ENCODE results near the gene ACOT8.
"Not testable (repeated sequence)": the region's sequence is repeated elsewhere in the genome, so short reads cannot be mapped to it uniquely, and the experiment has no call there.

ACOT8 gene

DNA sequence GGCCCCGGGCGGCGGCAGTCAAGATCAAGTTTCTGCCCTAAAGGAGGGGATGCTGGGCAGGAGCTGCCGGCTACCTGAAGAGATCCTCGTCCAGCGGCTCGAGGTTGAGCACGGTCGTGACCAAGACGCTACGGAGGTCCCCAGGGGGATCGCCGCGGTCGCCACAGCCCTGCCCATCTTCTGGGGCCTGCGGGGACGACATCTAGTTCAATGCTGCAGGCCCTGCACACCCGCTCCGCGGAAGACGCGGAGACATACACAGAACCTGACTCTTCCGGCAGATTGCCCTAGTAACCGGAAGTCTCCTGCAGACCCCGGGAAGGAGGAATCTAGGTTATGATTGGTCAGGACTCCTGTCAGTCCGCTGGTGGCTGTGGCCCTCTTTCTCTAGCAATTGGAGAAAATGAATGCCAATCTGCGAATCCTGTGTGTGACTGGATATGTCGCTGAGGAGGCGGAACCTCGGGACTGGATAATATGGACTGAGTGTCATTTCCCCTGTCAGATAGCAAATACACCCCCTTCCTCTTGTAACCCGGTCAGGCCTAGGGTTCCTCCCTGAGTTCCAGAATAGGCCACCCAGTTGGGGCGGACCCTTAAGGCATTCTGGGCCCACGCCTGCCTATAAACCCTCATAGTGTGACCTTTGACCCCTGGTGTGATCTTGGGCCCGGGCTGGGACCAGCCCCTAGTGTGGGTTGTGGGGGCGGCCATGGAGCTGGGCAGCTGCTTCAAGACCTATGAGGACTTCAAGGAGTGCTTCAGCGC lies at the start of gene ACOT8, which contains the start of gene ZSWIM3:
TSS of gene ACOT8 (minus strand) at position 279 of the 768 bp plus-strand sequence. CDS start at position 202, 77 bp downstream.
TSS of gene ZSWIM3 (plus strand) at position 501 of the 768 bp plus-strand sequence. CDS start at position 713, 212 bp downstream.
- DNase-seq, result peak; percentile 98 to 100

DNA sequence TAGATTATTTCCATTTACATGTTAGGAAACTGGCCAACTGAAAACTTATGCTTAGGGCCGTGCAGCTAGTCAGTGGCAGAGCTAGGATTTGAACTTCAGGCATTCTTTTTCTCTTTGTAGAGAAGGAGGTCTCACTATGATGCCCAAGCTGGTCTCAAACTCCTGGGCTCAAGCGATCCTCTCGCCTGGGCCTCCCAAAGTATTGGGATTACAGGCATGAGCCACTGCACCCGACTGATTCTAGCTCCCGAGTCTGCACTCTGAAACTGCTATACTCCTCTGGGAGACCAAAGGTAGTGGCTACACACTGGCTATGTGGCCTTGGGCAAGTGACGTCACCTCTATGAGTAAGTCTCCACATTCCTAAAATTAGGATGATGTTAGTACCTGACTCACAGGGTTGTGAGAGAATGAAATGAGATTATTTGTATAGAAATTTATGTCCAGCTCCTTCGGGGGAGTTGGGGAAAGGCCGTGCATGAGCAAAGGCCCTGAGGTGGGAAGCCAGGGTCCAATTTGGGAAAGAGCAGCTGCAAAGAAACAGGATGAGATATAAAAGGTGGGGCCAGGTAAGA lies 48.4 kb upstream of the ACOT8 start:
- no peak for DNase-seq

DNA sequence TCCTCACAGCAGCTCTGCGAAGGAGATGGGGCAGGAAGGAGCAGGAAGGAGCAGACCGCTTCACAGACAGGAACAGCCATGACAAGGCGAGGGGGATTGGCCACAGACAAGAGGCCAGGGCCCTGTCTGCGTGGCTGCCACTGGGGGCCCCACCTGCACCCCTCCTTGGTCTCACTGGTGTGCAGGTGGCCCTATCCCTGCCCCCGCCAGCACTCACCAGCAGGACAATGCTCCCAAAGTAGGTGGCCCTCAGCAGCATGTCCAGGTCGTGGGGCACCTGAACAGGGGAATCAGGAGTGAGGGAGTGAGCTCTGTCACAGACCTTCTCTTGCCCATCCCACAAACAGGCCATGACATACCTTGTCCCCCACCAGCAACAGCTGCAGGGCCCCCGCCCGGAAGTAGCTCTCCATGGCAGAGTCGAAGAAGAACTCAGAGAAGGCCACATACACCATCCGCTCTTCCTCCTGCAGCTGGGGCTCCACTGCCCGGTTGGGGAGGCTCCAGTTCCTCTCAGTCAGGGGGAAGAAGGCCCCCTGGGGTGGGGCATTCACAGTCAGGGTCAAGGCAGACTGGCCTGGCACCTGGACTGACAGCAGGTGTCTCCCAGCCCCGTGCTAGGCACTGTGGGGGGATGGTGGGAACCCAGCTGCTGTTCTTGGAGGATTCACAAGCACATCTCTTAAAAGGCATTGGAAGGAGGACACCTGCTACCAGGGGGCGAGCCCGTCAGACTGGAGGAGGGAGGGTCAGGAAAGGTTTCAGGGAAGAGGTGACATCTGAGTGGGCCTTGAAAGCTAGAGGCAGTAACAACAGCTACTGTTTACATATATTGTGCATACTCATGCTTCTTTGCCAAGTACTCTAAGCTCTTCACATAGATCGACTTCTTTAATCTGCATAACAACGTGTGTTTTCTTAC lies 47.7 kb upstream of the ACOT8 start:
- DNase-seq, result no peak

DNA sequence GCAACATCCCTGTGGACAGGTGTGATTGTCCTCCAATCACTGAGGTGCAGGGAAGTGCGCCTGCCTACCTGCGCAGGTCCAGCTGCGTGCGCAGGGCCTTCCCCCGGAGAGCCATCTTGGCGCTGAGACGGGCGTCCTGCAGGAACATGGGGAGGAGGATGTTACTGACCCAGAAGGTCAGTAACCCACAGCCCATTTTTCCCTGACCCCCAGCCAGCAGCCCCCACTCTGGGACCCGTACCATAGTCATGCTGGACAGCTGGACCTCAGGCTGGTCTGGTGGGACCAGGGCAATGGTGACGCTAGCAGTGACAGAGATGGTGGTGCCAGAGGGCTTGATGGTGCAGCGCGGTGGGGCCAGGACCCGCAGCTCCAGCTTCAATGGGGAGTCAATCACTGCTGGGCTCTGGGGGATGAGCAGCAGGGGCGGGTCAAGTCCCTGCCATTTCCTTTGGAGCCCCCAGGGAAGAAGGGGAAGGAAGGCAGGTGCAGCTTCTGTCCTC lies 45.1 kb upstream of the ACOT8 start:
- no peak for DNase-seq

DNA sequence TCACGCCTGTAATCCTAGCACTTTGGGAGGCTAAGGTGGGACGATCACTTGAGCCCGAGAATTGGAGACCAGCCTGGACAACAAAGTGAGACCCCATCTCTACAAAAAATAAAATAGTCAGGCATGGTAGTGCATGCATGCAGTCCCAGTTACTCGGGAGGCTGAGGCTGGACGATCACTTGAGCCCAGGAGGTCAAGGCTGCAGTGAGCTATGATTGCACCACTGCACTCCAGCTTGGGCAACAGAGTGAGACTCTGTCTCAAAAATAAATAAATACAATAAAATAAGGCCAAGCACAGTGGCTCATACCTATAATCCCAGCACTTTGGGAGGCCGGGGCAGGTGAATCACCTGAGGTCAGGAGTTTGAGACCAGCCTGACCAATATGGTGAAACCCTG lies 44.1 kb upstream of the ACOT8 start:
- not testable (repeated sequence) for DNase-seq

DNA sequence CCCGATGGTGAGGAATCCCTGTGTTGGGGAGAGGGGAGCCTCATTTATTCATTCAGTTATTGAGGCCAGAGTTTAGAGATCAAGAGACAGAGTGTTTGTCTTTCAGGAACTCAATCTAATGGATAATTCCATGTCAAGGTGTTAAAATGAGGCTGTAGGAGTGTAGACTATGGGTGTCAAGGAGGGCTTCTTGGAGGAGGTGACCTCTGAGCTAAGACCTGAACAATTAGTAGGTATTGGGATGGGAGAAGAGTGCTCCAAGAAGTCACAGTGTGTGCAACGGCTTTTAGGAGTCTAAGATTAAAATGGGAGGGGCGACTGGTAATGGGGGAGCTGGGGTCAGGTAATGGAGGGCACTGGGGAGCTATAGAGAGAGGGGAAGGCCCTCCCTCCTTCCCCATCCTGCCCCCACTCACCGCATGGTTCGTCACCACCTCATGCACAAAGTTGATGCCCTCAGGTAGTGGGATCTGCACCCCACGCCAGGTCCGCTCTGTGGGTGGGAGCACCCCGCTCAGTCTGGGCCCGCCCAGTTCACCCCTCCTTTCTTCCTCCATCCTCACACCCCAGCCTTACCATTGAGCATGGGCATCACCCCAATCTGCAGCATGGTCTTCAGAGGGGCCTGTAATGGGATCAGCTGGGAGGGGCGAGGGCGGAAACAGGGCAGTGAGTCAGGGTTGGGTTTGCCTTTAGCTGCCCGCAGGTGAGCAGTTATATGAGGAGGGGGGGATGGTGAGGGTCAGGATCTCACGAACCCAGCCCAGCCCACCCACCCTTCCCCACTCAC lies 42.0 kb upstream of the ACOT8 start:
- no peak for DNase-seq

DNA sequence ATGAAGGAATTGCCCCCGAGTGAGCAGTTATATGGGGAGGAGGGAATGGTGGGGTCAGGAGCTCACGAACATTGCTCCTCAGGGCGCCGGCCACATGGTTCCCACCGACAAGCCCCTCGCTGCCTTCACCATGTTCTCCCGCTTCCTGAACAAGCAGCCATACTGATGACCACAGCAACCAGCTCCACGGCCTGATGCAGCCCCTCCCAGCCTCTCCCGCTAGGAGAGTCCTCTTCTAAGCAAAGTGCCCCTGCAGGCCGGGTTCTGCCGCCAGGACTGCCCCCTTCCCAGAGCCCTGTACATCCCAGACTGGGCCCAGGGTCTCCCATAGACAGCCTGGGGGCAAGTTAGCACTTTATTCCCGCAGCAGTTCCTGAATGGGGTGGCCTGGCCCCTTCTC lies 41.1 kb upstream of the ACOT8 start:
- no peak for DNase-seq

DNA sequence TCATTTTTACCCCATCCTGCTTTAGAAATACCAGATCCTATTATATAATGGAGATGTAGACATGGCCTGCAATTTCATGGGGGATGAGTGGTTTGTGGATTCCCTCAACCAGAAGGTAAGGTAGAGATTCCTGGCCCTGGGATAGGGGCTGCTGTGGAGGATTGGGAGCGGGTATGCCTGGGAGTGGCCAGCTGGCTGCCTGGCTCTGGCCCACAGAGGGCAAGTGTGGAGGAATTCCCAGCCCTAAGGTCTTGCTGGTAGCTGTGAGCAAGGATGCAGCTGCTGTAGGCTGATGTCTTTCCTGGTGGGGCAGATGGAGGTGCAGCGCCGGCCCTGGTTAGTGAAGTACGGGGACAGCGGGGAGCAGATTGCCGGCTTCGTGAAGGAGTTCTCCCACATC lies 40.5 kb upstream of the ACOT8 start:
- no peak for DNase-seq

DNA sequence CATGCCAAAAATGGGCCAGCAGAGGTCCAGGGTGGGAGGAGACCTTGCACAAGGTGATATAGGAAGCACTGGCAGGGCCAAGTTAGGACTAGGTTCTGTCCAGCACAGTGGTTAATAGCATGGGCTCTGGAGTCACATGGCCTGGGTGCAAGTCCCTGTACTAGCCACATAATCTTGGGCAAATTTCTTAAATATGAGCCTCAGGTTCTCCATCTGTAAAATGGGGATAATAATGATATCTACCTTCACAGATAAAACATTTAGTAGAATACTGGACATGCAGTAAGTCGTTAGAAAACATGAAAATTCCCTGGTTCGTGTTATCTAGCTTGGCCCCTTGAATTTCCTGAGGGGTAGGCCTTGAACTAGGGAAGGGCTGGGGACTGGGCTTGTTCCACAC lies 40.1 kb upstream of the ACOT8 start:
- DNase-seq, result no peak

DNA sequence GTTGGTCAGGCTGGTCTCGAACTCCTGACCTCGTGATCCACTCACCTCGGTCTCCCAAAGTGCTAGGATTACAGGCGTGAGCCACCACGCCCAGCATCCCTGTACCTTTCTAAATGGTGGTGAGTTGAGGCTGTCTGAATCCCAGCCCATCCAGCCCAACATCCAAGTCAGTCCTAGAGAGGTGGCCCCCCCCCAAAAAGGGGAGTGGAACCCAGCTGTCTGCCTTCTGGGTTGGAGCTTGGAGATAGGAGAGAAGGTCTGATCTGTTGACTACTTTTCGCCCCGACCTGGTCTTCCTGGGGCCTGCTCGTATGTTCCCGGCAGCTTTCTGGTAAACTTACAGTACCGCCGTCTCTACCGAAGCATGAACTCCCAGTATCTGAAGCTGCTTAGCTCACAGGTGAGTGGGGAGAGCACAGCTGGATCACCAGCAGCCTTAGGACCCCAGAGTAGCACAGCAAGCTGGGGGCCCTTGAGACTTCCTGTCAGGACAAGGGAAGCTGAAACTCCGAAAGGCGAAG lies 39.5 kb upstream of the ACOT8 start:
- no peak for DNase-seq

DNA sequence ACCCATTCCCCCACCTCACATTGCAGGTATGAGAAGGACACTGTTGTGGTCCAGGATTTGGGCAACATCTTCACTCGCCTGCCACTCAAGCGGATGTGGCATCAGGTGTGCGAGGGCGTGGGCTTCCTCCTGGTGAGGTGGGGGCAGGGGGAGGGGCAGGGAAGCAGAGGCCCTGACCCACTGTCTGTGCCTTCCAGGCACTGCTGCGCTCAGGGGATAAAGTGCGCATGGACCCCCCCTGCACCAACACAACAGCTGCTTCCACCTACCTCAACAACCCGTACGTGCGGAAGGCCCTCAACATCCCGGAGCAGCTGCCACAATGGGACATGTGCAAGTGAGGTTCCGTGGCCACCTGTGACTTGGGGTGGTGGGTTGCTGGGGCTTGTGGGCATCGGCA lies 37.6 kb upstream of the ACOT8 start:
- no peak for DNase-seq

DNA sequence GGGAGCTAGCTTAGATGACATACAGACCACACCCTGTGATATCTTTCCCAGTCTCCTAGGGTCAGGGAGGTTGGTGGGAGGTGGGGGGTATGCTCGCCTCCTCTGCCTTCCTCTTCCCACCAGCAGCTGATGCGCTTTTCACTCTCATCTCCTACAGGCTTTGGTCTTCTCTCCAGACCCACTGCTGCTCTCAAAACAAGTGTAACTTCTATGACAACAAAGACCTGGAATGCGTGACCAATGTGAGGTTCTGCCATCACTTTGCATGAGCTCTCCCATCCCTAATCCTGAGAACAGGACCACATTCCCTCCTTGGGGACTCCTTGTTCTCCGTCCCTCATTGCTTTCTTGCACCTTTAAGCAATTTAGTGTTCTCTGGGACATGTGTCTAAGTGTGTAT lies 36.6 kb upstream of the ACOT8 start:
- DNase-seq, result no peak

DNA sequence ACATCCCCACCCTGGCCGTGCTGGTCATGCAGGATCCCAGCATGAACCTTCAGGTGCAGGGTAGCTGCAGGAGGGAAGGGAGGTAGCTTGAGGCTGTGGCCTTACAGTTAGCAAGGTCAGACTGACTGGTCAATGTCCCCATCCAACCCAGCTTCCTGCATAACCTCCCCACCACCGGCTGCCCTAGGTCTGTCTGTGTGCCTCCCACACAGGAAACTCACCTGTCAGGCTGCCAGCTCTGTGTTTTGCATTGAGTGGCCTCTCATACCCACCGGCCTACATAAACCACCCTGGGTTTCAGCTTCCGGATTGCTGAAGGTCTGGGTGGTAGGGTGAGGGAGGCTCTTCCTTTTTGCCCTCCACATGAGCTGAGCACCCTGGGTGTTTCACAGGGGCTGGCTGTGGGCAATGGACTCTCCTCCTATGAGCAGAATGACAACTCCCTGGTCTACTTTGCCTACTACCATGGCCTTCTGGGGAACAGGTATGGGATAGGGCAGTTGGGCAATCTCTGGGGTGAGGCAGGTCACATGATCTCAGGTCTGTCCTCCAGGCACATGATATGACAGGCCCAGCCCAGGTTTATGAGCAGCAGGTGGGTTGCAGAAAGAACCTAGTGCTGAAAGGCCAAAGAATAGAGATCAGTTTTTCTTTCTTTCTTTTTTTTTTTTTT lies 35.8 kb upstream of the ACOT8 start:
- DNase-seq, result no peak

DNA sequence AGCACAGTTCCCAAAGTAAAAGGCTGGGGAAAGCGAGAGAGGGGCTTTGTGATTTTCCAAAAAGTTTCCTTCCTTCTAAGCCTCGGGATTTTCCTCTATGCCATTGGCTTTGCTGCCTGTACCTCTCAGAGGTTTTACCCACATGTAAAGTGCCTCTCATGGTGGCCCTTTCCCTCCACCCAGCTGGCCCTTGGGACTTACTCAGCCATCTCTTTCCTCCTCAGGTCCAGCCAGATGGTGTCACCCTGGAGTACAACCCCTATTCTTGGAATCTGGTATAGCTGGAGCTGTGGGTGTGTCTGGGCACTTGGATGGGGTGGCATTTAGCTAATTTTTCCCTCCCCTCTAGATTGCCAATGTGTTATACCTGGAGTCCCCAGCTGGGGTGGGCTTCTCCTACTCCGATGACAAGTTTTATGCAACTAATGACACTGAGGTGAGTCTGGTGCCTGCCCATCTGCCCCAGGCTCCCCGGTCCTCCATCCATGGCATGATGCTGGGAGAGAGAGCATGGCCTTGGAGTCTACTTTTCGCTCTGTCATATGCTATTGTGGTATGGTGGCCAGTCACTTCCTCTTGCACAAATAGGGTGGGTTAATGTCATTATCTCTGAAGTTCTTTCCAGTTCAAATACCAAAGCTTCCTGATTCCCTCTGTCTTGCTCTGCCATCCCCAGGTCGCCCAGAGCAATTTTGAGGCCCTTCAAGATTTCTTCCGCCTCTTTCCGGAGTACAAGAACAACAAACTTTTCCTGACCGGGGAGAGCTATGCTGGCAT lies 35.0 kb upstream of the ACOT8 start:
- DNase-seq, result no peak

DNA sequence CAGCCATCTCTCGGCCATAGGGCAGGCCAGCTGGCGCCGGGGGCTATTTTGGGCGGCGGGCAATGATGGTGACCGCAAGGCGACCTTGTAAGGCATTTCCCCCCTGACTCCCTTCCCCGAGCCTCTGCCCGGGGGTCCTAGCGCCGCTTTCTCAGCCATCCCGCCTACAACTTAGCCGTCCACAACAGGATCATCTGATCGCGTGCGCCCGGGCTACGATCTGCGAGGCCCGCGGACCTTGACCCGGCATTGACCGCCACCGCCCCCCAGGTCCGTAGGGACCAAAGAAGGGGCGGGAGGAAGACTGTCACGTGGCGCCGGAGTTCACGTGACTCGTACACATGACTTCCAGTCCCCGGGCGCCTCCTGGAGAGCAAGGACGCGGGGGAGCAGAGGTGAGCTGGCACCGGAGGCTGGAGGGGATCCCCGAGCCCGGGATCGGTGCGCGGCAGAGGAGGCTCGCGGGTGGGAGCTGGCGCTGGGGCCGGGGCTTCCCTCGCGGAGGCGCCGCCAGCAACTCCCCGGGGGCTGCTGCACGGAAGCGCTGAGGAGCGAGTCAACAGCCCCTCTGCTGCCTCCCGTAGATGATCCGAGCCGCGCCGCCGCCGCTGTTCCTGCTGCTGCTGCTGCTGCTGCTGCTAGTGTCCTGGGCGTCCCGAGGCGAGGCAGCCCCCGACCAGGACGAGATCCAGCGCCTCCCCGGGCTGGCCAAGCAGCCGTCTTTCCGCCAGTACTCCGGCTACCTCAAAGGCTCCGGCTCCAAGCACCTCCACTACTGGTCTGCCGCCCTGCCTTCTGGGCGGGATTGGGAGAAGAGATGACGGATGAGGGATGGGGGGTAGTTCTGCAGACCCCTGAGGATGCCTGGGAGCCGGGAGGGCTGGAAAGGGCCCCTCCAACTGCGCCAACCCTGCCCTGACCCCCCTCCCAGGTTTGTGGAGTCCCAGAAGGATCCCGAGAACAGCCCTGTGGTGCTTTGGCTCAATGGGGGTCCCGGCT lies 34.1 kb upstream of the ACOT8 start, which contains the start of the genes CTSA and NEURL2:
TSS of gene CTSA (plus strand) at position 351 of the 999 bp plus-strand sequence. CDS start at position 585, 234 bp downstream.
TSS of gene NEURL2 (minus strand) at position 224 of the 999 bp plus-strand sequence. CDS start at position 7, 217 bp downstream.
- DNase-seq, result peak; percentile 80 to 84

DNA sequence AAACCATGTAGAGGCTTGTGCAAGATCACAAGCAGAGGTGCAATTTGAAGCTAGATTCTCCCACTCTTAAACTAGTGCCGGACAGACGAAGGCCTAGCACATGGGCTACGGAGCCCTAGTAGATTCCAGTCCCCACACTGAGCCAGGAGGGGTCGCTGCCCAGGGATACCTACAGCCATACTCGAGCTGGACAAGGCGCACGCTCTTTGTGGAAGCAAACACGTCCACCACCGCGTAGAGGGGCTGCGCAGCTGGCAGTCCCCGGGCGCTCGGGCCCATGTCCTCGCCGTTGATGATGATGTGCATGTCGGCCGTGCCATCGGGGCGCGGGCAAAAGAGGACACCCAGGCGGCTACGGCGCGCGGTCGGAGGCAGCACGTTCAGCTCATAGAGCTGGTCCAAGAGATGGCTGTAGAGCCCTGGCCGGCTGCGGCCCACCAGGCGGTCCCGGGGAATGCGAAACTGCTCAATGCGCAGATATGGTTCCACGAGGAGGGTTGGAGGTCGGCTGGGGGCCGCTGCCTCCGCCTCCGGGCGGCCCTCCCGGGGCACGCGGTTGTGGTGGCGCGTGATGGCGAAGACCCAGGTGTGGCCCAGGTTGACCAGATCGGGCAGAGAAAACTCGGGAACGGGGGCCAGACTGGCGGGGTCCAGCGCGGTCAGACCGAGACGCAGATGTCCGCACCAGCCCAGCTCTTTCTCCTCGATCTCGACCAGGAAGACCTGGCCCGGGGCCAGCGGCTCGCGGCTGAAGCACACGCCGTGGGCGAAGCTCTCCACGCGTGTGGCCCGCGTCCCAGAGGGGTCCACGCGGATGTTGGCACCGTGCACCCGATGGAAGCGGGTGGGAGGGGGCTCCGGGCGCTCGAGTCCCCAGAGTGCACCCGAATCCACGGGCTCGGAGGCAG lies 33.1 kb upstream of the ACOT8 start:
- peak; percentile 47 to 64 for DNase-seq

DNA sequence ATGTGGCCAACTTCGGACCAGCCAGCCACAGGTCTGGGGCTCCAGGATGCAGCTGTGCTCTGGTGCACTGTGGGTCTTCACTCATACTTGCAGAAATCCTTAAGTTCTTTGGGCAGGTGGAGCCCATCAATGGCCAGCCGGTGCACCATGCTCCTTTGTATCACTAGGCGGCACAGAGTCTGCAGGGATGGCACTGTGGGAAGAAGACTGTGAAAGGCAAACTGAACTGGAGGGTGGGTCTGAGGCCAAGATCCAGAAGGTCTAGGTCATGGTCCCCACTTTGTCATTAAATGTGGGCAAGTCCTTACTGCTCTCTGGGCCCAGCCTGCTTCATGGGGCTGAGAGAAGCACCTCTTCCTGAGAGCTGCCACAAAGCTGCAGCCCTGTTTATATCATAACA lies 31.5 kb upstream of the ACOT8 start:
- no peak for DNase-seq

DNA sequence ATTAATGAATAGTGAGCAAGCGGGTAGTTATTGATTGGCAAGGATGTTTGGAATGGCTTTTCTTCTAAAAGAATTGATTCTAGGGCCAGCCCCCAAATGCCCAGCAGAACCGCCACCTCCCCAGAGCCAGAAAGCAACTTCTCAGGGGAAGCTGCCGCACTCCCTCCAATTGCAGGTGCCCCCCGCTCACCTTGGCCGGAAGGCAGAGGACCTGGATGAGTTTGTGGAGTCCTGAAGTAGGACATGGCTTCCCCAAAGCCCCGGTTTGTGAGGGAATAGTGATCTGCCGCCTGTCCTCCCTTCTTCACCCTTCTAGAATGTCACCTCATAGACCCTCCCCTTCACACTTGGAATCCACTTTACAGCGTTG lies 30.1 kb upstream of the ACOT8 start, which contains the start of gene SPATA25:
TSS of gene SPATA25 (minus strand) at position 277 of the 370 bp plus-strand sequence. CDS start at position 245, 32 bp downstream.
- DNase-seq, result no peak
